ENCODE data around the gene MPPE1. TPM values are rescaled to one million over a fixed set of nuclear protein-coding genes. Genes with fewer than 3 reads are reported as not detected.

Gene MPPE1
- total RNA-seq, 4 donors from 2014 or later, result 27.1 to 54.8 (median 30.8) TPM

- no peak for TF ChIP-seq CTCF (IDR thresholded peaks at IDR 0.05; ENCODE audit: low read depth)
Observed at GRCh38 chr18:11909061-11909455, 941 bp upstream of the MPPE1 start.

DNA sequence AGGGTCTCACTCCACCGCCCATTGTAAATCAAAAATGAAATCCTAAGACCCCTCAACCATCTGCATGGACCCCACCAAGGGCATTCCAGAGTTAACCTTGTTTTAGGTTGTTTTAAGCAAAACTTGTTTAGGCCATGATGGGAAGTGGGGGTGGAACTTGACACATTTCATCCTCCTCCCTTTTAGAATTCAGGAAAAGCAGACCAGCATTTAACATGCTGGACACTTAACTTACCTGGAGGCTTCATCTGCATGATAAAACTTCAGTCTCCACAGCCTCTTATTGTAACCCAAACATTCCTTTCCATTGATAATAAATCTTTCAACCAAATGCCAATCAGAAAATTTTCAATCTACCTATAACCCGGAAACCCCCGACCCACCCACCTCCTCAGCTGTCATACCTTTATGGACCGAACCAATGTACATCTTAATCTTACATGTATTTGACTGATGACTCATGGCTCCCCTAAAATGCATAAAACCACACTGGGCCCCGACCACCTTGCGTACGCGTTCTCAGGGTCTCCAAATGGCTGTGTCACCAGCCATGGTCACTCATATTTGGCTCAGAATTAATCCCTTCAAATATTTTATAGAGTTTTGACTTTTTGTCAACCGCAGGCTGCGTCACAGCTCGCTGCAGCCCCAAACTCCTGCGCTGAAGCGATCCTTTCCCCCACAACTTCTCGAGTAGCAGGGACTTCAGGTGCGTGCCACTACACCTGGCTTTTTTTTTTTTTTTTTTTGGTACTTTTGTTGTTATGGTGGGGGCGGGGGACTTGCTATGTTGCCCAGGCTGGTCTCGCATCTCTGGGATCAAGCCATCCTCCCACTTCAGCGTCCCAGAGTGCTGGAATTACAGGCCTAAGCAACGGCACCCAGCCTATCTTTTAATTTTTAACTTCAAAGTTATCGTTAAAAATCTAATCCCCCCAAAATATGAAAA is 917 bp downstream of the MPPE1 start:
- no peak for TF ChIP-seq CTCF (IDR thresholded peaks at IDR 0.05; ENCODE audit: low read depth)

- TF ChIP-seq CTCF (IDR thresholded peaks at IDR 0.05; ENCODE audit: low read depth), result no peak
Observed at GRCh38 chr18:11906176-11906575, 1.9 kb downstream of the MPPE1 start.

DNA sequence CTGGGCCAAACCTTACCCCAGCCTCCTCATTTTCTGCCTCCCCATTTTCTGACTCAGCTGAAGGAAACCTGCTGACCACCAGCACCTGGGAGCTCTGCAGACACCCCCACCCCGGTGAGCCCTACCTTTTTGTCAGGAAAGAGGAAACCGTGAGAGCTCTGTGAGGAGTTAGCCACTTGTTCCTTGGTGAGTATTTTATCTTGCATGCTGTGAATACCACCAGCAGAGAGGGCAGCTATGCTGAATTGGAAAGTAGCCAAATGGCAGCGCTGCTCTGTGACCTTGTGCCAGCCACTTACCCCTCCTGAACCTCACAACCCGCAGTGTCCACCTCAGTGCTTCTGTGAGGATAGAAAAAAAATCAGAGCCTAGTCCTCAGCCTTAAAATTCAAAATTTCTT is 2.5 kb downstream of the MPPE1 start:
- TF ChIP-seq CTCF (IDR thresholded peaks at IDR 0.05; ENCODE audit: low read depth), result no peak

- no peak for TF ChIP-seq CTCF (IDR thresholded peaks at IDR 0.05; ENCODE audit: low read depth)
Observed at GRCh38 chr18:11902522-11903292, 5.4 kb downstream of the MPPE1 start.

DNA sequence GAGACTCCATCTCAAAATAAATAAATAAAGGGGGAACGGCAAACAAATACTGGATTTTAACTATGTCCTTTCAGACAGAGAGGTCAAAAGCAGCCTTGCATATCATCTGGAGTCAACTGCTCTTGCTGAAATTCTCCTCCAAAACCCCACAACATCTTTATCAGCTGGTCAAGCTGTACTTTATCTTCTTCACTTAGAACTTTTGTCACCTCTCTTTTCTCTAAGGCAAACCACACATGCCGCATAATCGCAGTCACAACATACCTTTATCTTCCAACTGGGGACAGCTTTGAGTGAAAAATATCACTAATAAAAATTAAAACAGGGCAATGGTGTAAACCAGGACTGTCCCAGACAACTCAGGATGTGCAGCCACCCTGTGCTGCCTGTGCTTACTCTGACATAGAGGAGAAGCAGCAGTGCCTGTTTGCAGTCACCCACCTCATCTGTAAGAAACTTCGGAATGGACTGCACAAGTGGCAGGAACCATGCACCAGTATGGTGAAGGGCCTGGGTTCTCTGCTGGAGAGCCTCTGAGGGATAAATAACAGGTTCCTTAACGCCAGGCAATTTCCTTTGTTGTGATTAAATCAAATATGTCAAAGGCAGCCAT is 6.2 kb downstream of the MPPE1 start:
- no peak for TF ChIP-seq CTCF (IDR thresholded peaks at IDR 0.05; ENCODE audit: low read depth)

DNA sequence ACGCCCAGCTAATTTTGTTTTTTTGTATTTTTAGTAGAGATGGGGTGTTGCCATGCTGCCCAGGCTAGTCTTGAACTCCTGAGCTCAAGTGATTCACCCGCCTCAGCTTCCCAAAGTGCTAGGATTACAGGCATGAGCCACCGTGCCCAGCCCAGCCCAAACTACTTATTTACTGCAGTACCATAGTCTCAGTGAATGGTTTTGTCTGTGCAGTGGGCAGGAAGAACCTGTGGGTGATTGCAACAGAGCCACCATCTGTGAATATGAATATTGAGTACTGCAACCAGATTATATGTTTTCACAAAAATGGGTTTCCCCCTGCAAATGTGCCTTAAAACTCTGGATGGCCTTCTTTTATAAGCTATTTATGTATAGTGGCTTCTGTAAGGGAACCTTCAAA is 9.1 kb downstream of the MPPE1 start:
- no peak for TF ChIP-seq CTCF (IDR thresholded peaks at IDR 0.05; ENCODE audit: low read depth)
